D341Med (cell line): ENCODE results near the gene RAI14.

Source experiments
- DNase-seq: peaks from one replicate; pipeline ENCODE4 v3.0.0; 2012; ENCODE audit warnings: low spot score

Gene RAI14

GRCh38 chr5:34857161-34857560 is 201.0 kb downstream of the RAI14 start:
- no peak for DNase-seq

GRCh38 chr5:34857894-34858293 is 201.8 kb downstream of the RAI14 start:
- no peak for DNase-seq

GRCh38 chr5:34858790-34859189 is 202.7 kb downstream of the RAI14 start:
- DNase-seq, result no peak

- DNase-seq, result no peak
Observed at GRCh38 chr5:34859253-34859652, 203.1 kb downstream of the RAI14 start.

GRCh38 chr5:34863946-34864345 is 207.8 kb downstream of the RAI14 start:
- DNase-seq, result no peak

- no peak for DNase-seq
Observed at GRCh38 chr5:34865091-34865490, 209.0 kb downstream of the RAI14 start.

GRCh38 chr5:34866989-34867471 is 210.9 kb downstream of the RAI14 start:
- DNase-seq, result no peak

- DNase-seq, result no peak
Observed at GRCh38 chr5:34867660-34868059, 211.5 kb downstream of the RAI14 start.

- no peak for DNase-seq
Observed at GRCh38 chr5:34868791-34869190, 212.7 kb downstream of the RAI14 start.

GRCh38 chr5:34869256-34869655 is 213.1 kb downstream of the RAI14 start:
- DNase-seq, result no peak

- no peak for DNase-seq
Observed at GRCh38 chr5:34870382-34870781, 214.3 kb downstream of the RAI14 start.

- DNase-seq, result no peak
Observed at GRCh38 chr5:34876275-34876674, 220.1 kb downstream of the RAI14 start.

- DNase-seq, result no peak
Observed at GRCh38 chr5:34881246-34881645, 225.1 kb downstream of the RAI14 start.
